LNCaP clone FGC (cell line): ENCODE results near the gene TMEM14B.
"Not testable (repeated sequence)": the region's sequence is repeated elsewhere in the genome, so short reads cannot be mapped to it uniquely, and the experiment has no call there.

Experiments used
- DNase-seq: peaks from one replicate; pipeline ENCODE4 v3.0.0-alpha.2; 2011; ENCODE audit warnings: low read depth
- H3K4me3 ChIP-seq: 2 replicates; pipeline ENCODE4 v1.5.1; 2011; ENCODE audit warnings: mild to moderate bottlenecking, low read depth, low read length, control low read depth
- TF ChIP-seq, protein P1 (sequence below): IDR thresholded peaks from 2 replicates; pipeline ENCODE4 v1.5.1; 2012; ENCODE audit warnings: mild to moderate bottlenecking; ENCODE audit not compliant: control insufficient read depth, insufficient read depth; ENCODE audit errors: extremely low read depth

TMEM14B gene

DNA sequence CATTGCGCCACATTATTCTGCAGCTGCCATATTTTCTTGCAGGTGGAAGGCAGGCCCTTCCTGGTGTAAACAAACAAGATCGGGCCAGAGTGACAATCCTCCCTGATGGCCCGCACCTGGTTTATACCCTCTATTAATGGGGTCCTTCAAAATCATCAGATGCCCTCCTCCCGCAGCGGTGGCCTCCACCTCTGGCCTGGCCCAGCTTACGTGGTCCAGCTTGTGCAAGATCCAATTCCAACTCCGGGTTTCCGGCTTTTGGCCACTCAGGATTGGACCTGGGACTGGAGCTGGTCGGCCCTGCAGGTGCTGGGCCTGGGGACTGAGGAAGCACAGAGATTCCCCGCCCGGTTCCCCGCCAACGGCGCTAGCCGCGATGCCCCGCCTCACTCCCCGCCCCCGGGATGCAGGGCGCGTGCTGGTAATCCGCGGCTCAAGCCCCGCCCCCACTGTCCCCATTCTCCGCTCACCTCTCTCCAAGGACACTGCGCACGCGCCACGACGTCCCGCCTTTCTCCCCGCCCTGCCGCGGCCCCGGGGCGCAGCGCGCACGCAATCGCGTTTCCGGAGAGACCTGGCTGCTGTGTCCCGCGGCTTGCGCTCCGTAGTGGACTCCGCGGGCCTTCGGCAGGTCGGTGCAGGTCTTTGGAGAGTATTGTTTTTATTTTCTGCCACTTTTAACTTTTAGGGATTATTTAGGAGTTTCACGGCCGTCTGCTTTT is at the start of gene TMEM14B:
TMEM14B (plus strand) TSS at position 555 of the 722 bp plus-strand sequence. CDS start 1,441 bp downstream, outside the sequence.
- peak within 1 kb of the TSS; percentile 65 for H3K4me3 ChIP-seq
- peak; percentile 93 for DNase-seq
- TF ChIP-seq, protein P1, sequence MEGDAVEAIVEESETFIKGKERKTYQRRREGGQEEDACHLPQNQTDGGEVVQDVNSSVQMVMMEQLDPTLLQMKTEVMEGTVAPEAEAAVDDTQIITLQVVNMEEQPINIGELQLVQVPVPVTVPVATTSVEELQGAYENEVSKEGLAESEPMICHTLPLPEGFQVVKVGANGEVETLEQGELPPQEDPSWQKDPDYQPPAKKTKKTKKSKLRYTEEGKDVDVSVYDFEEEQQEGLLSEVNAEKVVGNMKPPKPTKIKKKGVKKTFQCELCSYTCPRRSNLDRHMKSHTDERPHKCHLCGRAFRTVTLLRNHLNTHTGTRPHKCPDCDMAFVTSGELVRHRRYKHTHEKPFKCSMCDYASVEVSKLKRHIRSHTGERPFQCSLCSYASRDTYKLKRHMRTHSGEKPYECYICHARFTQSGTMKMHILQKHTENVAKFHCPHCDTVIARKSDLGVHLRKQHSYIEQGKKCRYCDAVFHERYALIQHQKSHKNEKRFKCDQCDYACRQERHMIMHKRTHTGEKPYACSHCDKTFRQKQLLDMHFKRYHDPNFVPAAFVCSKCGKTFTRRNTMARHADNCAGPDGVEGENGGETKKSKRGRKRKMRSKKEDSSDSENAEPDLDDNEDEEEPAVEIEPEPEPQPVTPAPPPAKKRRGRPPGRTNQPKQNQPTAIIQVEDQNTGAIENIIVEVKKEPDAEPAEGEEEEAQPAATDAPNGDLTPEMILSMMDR = no peak

DNA sequence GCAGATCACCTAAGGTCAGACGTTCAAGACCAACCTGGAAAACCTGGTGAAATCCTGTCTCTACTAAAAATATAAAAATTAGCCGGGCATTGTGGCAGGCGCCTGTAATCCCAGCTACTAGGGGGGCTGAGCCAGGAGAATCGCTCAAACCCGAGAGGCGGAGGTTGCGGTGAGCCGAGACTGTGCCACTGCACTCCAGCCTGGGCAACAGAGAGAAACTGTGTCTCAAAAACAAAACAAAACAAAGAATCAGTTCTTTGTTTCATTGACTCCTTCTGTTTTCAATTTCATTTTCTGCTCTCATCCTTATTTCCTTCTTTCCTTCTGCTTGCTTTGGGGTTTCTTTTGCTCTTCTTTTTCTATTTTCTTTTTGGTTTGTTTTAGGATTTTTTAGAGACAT is 33.6 kb upstream of the TMEM14B start:
- no peak overlapping the region for H3K4me3 ChIP-seq
- TF ChIP-seq, protein P1 = no peak
- DNase-seq = no peak

DNA sequence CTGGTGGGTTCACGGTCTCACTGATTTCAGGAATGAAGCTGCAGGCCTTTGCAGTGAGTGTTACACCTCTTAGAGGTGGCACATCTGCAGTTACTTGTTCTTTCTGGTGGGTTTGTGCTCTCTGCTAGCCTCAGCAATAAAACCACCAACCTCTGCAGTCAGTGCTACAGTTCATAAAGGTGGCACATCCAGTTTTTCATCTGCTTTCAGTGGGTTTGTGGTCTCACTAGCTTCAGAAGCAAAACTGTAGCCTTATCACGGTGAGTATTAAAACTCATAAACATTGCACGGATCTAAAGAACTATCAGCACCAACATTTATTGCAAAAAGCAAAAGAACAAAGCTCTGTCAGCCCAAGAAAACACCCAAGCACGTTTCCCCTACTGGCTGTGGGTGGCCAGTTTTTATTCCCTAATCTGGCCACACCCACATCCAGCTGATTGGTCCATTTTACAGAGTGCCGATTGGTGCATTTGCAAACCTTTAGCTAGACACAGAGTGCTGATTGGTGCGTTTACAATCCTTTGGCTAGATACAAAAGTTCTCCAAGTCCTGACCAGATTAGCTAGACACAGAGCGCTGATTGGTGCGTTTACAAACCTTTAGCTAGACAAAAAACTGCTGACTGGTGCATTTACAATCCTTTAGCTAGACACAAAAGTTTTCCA is 28.2 kb upstream of the TMEM14B start:
- no peak overlapping the region for H3K4me3 ChIP-seq
- no peak for DNase-seq
- TF ChIP-seq, protein P1 = no peak

DNA sequence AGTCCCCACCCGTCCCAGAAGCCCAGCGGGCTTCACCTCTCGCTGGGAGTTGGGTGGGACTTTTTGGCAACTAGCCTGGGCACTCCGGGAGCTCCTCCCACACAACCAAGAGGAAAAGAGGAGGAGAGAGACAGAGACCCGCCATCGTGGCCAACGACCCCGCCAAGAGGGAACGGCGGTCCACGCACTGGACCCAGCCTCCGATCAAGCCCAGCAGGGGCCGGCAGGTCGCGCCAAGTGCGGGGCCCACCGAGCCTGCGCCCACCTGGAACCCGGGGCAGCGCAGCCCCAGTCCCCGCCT is 27.7 kb upstream of the TMEM14B start:
- DNase-seq = no peak
- TF ChIP-seq, protein P1 = no peak
- no peak overlapping the region for H3K4me3 ChIP-seq

DNA sequence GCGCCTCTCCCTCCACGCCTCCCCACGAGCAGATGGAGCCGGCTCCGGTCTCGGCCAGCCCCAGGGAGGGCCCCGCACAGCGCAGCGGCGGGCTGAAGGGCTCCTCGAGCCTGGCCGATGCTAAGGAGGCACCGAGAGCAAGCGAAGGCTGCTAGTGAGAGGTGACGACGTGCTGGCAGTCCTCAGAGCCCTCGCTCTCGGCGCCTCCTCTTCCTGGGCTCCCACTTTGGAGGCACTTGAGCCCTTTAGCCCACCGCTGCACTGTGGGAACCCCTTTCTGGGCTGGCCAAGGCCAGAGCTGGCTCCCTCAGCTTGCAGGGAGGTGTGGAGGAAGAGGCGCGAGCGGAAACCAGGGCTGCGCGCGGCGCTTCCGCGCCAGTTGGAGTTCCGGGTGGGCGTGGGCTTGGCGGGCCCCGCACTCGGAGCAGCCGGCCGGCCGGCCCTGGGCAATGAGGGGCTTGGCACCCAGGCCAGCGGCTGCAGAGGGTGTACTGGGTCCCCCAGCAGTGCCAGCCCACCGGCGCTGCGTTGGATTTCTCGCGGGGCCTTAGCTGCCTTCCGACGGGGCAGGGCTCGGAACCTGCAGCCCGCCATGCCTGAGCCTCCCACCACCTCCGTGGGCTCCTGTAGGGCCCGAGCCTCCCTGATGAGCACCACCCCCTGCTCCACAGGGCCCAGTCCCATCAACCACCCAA is 27.2 kb upstream of the TMEM14B start:
- TF ChIP-seq, protein P1 = no peak
- no peak for DNase-seq
- no peak overlapping the region for H3K4me3 ChIP-seq

DNA sequence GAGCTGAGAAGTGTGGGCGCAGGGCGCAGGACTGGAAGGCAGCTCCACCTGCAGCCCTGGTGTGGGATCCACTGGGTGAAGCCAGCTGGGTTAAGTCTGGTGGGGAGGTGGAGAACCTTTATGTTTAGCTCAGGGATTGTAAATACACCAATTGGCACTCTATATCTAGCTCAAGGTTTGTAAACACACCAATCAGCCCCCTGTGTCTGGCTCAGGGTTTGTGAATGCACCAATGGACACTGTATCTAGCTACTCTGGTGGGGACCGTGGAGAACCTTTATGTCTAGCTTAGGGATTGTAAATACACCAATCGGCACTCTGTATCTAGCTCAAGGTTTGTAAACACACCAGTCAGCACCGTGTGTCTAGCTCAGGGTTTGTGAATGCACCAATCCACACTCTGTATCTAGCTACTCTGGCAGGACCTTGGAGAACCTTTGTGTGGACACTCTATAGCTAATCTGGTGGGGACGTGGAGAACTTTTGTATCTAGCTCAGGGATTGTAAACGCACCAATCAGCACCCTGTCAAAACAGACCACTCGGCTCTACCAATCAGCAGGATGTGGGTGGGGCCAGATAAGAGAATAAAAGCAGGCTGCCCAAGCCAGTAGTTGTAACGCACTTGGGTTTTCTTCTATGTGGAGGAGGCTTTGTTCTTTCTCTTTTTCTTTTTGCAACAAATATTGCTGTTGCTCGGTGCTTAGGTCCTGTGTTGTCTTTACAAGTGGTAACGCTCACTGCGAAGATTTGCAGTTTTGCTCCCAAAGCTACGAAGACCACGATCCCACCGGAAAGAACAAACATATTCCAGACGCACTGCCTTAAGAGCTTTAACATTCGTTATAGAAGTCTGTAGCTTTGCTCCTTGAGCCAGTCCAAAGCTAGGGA is 26.4 kb upstream of the TMEM14B start:
- not testable (repeated sequence) for H3K4me3 ChIP-seq

More for the DNA sequence above, 26.4 kb upstream of the TMEM14B start:
- not testable (repeated sequence) for DNase-seq
